ENCODE data around the gene MUC4.

Gene MUC4

DNA sequence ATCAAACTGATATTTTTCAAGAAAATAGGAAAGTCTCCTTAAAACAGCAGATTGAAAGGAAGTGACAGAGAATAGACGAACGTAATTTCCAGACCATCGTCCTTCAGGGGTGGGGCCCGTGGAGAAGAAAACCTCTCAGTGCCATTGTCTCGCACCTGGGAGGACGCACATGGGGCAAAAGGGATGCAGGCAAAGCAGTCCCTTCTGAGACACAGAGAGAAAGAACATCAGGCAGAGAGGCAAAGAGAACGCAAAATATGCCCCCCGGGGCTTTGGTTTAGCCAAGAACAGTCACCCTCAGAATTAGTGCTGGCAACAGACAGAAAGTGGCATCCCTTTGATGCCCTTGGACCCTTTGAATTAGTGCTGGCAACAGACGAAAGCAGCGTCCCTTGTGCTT lies 53.9 kb downstream of the MUC4 start:
- Histone ChIP-seq H3K27ac (ENCODE audit: low read length) (no peak overlapping the region), H3K9me3 (ENCODE audit: insufficient read depth, low read length, severe bottlenecking) (no peaks in the 10 kb centered on the region), H3K9ac (ENCODE audit: low read depth, low read length) (no peak overlapping the region), H3K36me3 (ENCODE audit: insufficient read depth, low read length) (no peaks in the 10 kb centered on the region), H3K4me2 (ENCODE audit: insufficient read depth, low read length) (no peak overlapping the region), H3K4me1 (ENCODE audit: insufficient read depth, low read length) (no peaks in the 10 kb centered on the region; the same call in 1 of the 2 replicates), H4K20me1 (ENCODE audit: insufficient read depth, low read length) (no peaks in the 10 kb centered on the region), H3K4me3 (ENCODE audit: low read depth in 1 of 2, low read length in 2 of 2) (no peak overlapping the region), H2AFZ (ENCODE audit: low read depth, low read length) (no peak overlapping the region), H3K79me2 (ENCODE audit: insufficient read depth, low read length) (no peaks in the 10 kb centered on the region), H3K27me3 (ENCODE audit: insufficient read depth, low read length, poor library complexity) (no peaks in the 10 kb centered on the region)
- ATAC-seq (ENCODE audit: insufficient read depth, low read depth) (no peak), DNase-seq (no peak)
- no peak for TF ChIP-seq EZH2 (IDR thresholded peaks at IDR 0.05; ENCODE audit: borderline replicate concordance, low read depth, low read length, severe bottlenecking)
- TF ChIP-seq, protein P1, sequence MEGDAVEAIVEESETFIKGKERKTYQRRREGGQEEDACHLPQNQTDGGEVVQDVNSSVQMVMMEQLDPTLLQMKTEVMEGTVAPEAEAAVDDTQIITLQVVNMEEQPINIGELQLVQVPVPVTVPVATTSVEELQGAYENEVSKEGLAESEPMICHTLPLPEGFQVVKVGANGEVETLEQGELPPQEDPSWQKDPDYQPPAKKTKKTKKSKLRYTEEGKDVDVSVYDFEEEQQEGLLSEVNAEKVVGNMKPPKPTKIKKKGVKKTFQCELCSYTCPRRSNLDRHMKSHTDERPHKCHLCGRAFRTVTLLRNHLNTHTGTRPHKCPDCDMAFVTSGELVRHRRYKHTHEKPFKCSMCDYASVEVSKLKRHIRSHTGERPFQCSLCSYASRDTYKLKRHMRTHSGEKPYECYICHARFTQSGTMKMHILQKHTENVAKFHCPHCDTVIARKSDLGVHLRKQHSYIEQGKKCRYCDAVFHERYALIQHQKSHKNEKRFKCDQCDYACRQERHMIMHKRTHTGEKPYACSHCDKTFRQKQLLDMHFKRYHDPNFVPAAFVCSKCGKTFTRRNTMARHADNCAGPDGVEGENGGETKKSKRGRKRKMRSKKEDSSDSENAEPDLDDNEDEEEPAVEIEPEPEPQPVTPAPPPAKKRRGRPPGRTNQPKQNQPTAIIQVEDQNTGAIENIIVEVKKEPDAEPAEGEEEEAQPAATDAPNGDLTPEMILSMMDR (IDR thresholded peaks at IDR 0.05; ENCODE audit: borderline replicate concordance, extremely low read depth, low read length, poor library complexity, severe bottlenecking) = no peak

GRCh38 chr3:195757438-195757770 lies 54.3 kb downstream of the MUC4 start:
- TF ChIP-seq, protein P1 (IDR thresholded peaks at IDR 0.05; ENCODE audit: borderline replicate concordance, extremely low read depth, low read length, poor library complexity, severe bottlenecking) = no peak
- no peak for TF ChIP-seq EZH2 (IDR thresholded peaks at IDR 0.05; ENCODE audit: borderline replicate concordance, low read depth, low read length, severe bottlenecking)
- no peak overlapping the region for H3K27ac ChIP-seq (ENCODE audit: low read length)
- no peak overlapping the region for H3K4me3 ChIP-seq (ENCODE audit: low read depth in 1 of 2, low read length in 2 of 2)
- no peak overlapping the region for H2AFZ ChIP-seq (ENCODE audit: low read depth, low read length)
- no peaks in the 10 kb centered on the region for H3K36me3 ChIP-seq (ENCODE audit: insufficient read depth, low read length)
- no peaks in the 10 kb centered on the region for H3K9me3 ChIP-seq (ENCODE audit: insufficient read depth, low read length, severe bottlenecking)
- H3K9ac ChIP-seq (ENCODE audit: low read depth, low read length) = no peak overlapping the region
- H3K4me2 ChIP-seq (ENCODE audit: insufficient read depth, low read length) = no peak overlapping the region
- ATAC-seq (ENCODE audit: insufficient read depth, low read depth) (no peak), DNase-seq (no peak)
- H3K79me2 ChIP-seq (ENCODE audit: insufficient read depth, low read length) = no peaks in the 10 kb centered on the region
- no peaks in the 10 kb centered on the region for H4K20me1 ChIP-seq (ENCODE audit: insufficient read depth, low read length)
- H3K4me1 ChIP-seq (ENCODE audit: insufficient read depth, low read length) = no peaks in the 10 kb centered on the region; the same call in 1 of the 2 replicates
- H3K27me3 ChIP-seq (ENCODE audit: insufficient read depth, low read length, poor library complexity) = no peaks in the 10 kb centered on the region

DNA sequence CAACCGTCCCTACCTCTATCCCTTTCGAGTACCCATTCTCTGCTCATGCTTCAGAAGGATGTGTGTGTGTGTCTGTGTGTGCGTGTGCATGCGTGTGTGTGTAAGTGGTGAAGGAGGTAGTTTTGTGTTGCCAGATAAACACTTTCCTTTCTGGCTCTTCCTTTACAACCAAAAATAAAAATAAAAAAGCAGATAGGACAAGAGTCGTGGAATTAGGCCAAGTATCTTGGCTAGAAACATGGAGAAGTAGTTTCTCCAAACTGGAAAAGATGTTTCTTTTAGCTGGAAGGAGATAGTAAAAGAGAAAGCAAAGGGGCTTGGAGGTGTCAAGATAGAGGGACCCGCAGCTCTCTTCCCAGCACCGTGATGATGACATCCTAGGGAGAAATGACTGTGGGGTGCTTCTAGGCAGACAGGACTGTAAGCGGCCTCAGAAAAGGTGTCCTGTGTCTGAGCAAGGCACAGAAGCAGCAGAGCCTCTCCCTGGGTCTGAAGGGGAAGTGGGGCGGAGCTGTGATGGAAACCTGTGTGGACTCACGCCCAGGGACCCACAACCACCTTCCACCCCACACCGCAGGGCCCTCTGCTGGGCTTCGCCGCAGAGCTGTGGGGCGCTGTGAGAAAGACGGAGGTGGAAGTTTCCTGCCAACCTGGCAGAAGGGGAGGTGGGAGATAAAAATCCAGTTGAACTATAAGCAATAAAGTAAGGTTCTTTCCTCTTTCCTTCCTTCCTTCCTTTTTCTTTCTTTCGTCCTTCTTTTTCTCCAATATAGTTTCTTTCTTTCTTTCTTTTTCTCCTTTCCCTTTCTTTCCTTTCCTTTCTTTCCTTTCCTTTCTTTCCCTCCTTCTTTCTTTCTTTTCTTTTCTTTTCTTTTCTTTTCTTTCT lies 55.7 kb downstream of the MUC4 start:
- Histone ChIP-seq H3K9me3 (ENCODE audit: insufficient read depth, low read length, severe bottlenecking) (no peaks in the 10 kb centered on the region), H3K4me2 (ENCODE audit: insufficient read depth, low read length) (no peak overlapping the region), H4K20me1 (ENCODE audit: insufficient read depth, low read length) (no peaks in the 10 kb centered on the region), H2AFZ (ENCODE audit: low read depth, low read length) (no peak overlapping the region), H3K36me3 (ENCODE audit: insufficient read depth, low read length) (no peaks in the 10 kb centered on the region), H3K27me3 (ENCODE audit: insufficient read depth, low read length, poor library complexity) (no peaks in the 10 kb centered on the region), H3K79me2 (ENCODE audit: insufficient read depth, low read length) (no peaks in the 10 kb centered on the region), H3K9ac (ENCODE audit: low read depth, low read length) (no peak overlapping the region), H3K4me3 (ENCODE audit: low read depth in 1 of 2, low read length in 2 of 2) (no peak overlapping the region), H3K4me1 (ENCODE audit: insufficient read depth, low read length) (no peaks in the 10 kb centered on the region), H3K27ac (ENCODE audit: low read length) (no peak overlapping the region)
- ATAC-seq (ENCODE audit: insufficient read depth, low read depth) (no peak), DNase-seq (no peak)
- no peak for TF ChIP-seq EZH2 (IDR thresholded peaks at IDR 0.05; ENCODE audit: borderline replicate concordance, low read depth, low read length, severe bottlenecking)
- TF ChIP-seq, protein P1 (IDR thresholded peaks at IDR 0.05; ENCODE audit: borderline replicate concordance, extremely low read depth, low read length, poor library complexity, severe bottlenecking) = no peak

All from DND-41 (cell line).